ENCODE data around the gene INPP5A. TPM values are rescaled to one million over a fixed set of nuclear protein-coding genes. Genes with fewer than 3 reads are reported as not detected.

The INPP5A gene
- total RNA-seq, 2 donors from 2014 or later: 9.2 to 14.5 TPM

- DNase-seq: peak in 1 of 4 donors; percentile 5
- TF ChIP-seq POLR2A (IDR thresholded peaks at IDR 0.05) (no peak), CTCF (IDR thresholded peaks at IDR 0.05) (no peak)
- H3K9me3 ChIP-seq: no peaks in the 10 kb centered on the region
- intact Hi-C loops (cut with DNase I): no loop called here
- H3K36me3 ChIP-seq (replicated peaks in 1 of 2; ENCODE audit: insufficient read depth in 1 of 2, low read depth in 2 of 2): no peaks in the 10 kb centered on the region
- no peak overlapping the region for H3K27ac ChIP-seq
- no peak for ATAC-seq
- 91 to 94% methylated on average over 19 to 22 of the region's 22 CpGs for WGBS, 2 donors
- H3K4me1 ChIP-seq: peaks cover 26% of the 10 kb centered on the region
- no peaks in the 10 kb centered on the region for H3K27me3 ChIP-seq
- H3K4me3 ChIP-seq: no peak overlapping the region
Measured at GRCh38 chr10:132634241-132634946, 96.8 kb downstream of the INPP5A start.

GRCh38 chr10:132634947-132635271 lies 97.3 kb downstream of the INPP5A start:
- 83 to 87% methylated on average over 4 of the region's 4 CpGs for WGBS, 2 donors
- Histone ChIP-seq H3K4me1 (peaks cover 26% of the 10 kb centered on the region), H3K36me3 (replicated peaks in 1 of 2; ENCODE audit: insufficient read depth in 1 of 2, low read depth in 2 of 2) (no peaks in the 10 kb centered on the region), H3K27me3 (no peaks in the 10 kb centered on the region), H3K9me3 (no peaks in the 10 kb centered on the region), H3K4me3 (no peak overlapping the region), H3K27ac (no peak overlapping the region)
- ATAC-seq: no peak
- intact Hi-C loops (cut with DNase I): no loop called here
- no peak for TF ChIP-seq CTCF (IDR thresholded peaks at IDR 0.05)
- TF ChIP-seq POLR2A (IDR thresholded peaks at IDR 0.05): no peak
- no peak for DNase-seq

DNA sequence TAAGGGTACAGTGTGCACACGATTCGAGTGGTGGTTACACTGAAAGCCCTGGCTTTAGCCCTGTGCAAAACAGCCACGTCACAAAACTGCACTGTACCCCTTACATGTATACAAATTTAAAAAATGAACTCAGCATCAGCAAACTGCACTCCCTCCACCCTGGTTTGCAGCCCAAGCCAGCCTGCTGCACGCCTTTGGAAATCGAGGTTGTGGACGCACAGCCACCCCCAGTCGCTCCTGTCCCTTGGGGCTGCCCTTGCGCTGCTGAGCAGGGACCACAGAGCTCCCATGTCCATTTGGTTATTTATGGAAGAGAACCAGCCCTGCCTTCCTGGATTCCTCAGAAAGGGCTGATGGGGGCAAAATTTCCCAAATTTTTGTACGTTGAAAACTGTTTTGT lies 98.8 kb downstream of the INPP5A start:
- Histone ChIP-seq H3K4me1 (peaks cover 18% of the 10 kb centered on the region), H3K27ac (no peak overlapping the region), H3K27me3 (no peaks in the 10 kb centered on the region), H3K36me3 (replicated peaks in 1 of 2; ENCODE audit: insufficient read depth in 1 of 2, low read depth in 2 of 2) (no peaks in the 10 kb centered on the region), H3K9me3 (no peaks in the 10 kb centered on the region), H3K4me3 (no peak overlapping the region)
- ATAC-seq (no peak), DNase-seq (peak in 2 of 4 donors; percentile 5 to 11)
- intact Hi-C loops (cut with DNase I): no loop called here
- WGBS, 2 donors: 84 to 90% methylated on average over 9 of the region's 9 CpGs
- TF ChIP-seq CTCF (IDR thresholded peaks at IDR 0.05) (no peak), POLR2A (IDR thresholded peaks at IDR 0.05) (no peak)

- ATAC-seq (peak; percentile 69), DNase-seq (peak in 3 of 4 donors; percentile 13 to 22 (median 20))
- Histone ChIP-seq H3K4me1 (peaks cover 8% of the 10 kb centered on the region), H3K4me3 (no peak overlapping the region), H3K27ac (no peak overlapping the region), H3K9me3 (no peaks in the 10 kb centered on the region), H3K36me3 (replicated peaks in 1 of 2; ENCODE audit: insufficient read depth in 1 of 2, low read depth in 2 of 2) (no peaks in the 10 kb centered on the region), H3K27me3 (no peaks in the 10 kb centered on the region)
- TF ChIP-seq CTCF (IDR thresholded peaks at IDR 0.05): peak; percentile 40 to 87 (median 73)
- TF ChIP-seq POLR2A (IDR thresholded peaks at IDR 0.05): no peak
- WGBS, 2 donors: 38 to 42% methylated on average over 19 of the region's 19 CpGs
- intact Hi-C loops (cut with DNase I): no loop called here
Measured at GRCh38 chr10:132637477-132638129, 100.0 kb downstream of the INPP5A start.
